ENCODE data around the gene NOTUM.

NOTUM gene

GRCh38 chr17:81977211-81977808, 16.3 kb upstream of the NOTUM start, which contains the start of gene ASPSCR1:
Gene ASPSCR1 (plus strand): TSS chr17:81977629. CDS start chr17:81977647, 18 bp downstream.
- peak; percentile 82 for DNase-seq (ENCODE audit: low read depth, low spot score)

- no peak for DNase-seq (ENCODE audit: low read depth, low spot score)
These were observed 15.6 kb upstream of the NOTUM start for GRCh38 chr17:81976332-81977210.

- no peak for DNase-seq (ENCODE audit: low read depth, low spot score)
These were observed 12.4 kb upstream of the NOTUM start for GRCh38 chr17:81973432-81973831.

GRCh38 chr17:81968850-81969812, 8.1 kb upstream of the NOTUM start:
- no peak for DNase-seq (ENCODE audit: low read depth, low spot score)

- DNase-seq (ENCODE audit: low read depth, low spot score) = no peak
These were observed 7.4 kb upstream of the NOTUM start for GRCh38 chr17:81968396-81968745.

- DNase-seq (ENCODE audit: low read depth, low spot score) = peak; percentile 76
These were observed 6.8 kb upstream of the NOTUM start for GRCh38 chr17:81967533-81968395.

GRCh38 chr17:81967244-81967532, 6.2 kb upstream of the NOTUM start:
- DNase-seq (ENCODE audit: low read depth, low spot score) = no peak

GRCh38 chr17:81966343-81967243, 5.6 kb upstream of the NOTUM start:
- no peak for DNase-seq (ENCODE audit: low read depth, low spot score)

GRCh38 chr17:81964081-81964849, 3.3 kb upstream of the NOTUM start:
- DNase-seq (ENCODE audit: low read depth, low spot score) = no peak

GRCh38 chr17:81962499-81963441, 1.8 kb upstream of the NOTUM start:
- no peak for DNase-seq (ENCODE audit: low read depth, low spot score)

- DNase-seq (ENCODE audit: low read depth, low spot score) = no peak
These were observed 823 bp upstream of the NOTUM start for GRCh38 chr17:81961521-81962498.

GRCh38 chr17:81960130-81960958, 643 bp downstream of the NOTUM start:
- no peak for DNase-seq (ENCODE audit: low read depth, low spot score)

- DNase-seq (ENCODE audit: low read depth, low spot score) = peak; percentile 62
These were observed 1.4 kb downstream of the NOTUM start for GRCh38 chr17:81959362-81960129.

GRCh38 chr17:81958633-81959342, 2.2 kb downstream of the NOTUM start:
- DNase-seq (ENCODE audit: low read depth, low spot score) = no peak
